Breast epithelium (tissue), 4 donors: ENCODE measurements around the gene HDAC4. TPM values are rescaled to one million over a fixed set of nuclear protein-coding genes. Genes with fewer than 3 reads are reported as not detected.

ENCODE experiments used
- DNase-seq, 2 donors: peaks; one replicate each; pipeline ENCODE4 v3.0.0-alpha.2; 2019; ENCODE audit warnings: low spot score in 2 of 2
- H3K27ac ChIP-seq, 2 donors: fragments of 200-600 bp; sonication (generic) in 1 of 2; one replicate each; pipeline ENCODE4 v1.5.1; 2016 to 2019; ENCODE audit warnings: mild to moderate bottlenecking in 1 of 2
- H3K27me3 ChIP-seq, 2 donors: fragments of 200-600 bp; sonication (generic) in 1 of 2; one replicate each; pipeline versions ENCODE4 v1.5.1 to v1.6.0; 2017 to 2019; ENCODE audit warnings: control low read depth in 1 of 2, mild to moderate bottlenecking in 1 of 2
- H3K36me3 ChIP-seq: fragments of 200-600 bp; one replicate; pipeline ENCODE4 v1.5.1; 2019
- H3K4me1 ChIP-seq, 2 donors: fragments of 200-600 bp; sonication (generic); one replicate each; pipeline ENCODE4 v1.5.1; 2016 to 2019; ENCODE audit warnings: control low read depth in 1 of 2
- H3K4me3 ChIP-seq, 3 donors: fragments of 200-600 bp; sonication (generic); 1 replicate in 2 of 3; 2 replicates in 1 of 3; pipeline ENCODE4 v1.5.1; 2016 to 2019; ENCODE audit warnings: mild to moderate bottlenecking in 3 of 3, moderate library complexity in 2 of 3
- H3K9me3 ChIP-seq, 2 donors: fragments of 200-600 bp; sonication (generic) in 1 of 2; one replicate each; pipeline ENCODE4 v1.5.1; 2016 to 2019; ENCODE audit warnings: control low read depth in 1 of 2
- CTCF ChIP-seq, 3 donors: fragments of 450-650 bp; IDR thresholded peaks; one replicate each; pipeline ENCODE4 v1.5.1; 2016 to 2017; ENCODE audit warnings: antibody characterized with exemption in 3 of 3, mild to moderate bottlenecking in 3 of 3, moderate library complexity in 3 of 3
- POLR2A ChIP-seq: fragments of 450-650 bp; IDR thresholded peaks from one replicate; pipeline ENCODE4 v1.6.1; 2016; ENCODE audit warnings: antibody characterized with exemption, mild to moderate bottlenecking, moderate library complexity
- POLR2AphosphoS5 ChIP-seq, 3 donors: sonication (generic); formaldehyde crosslinking; IDR thresholded peaks; one replicate each; pipeline ENCODE4 v1.6.1; 2017; ENCODE audit warnings: antibody characterized with exemption in 3 of 3
- intact Hi-C: fragments of 100-400 bp; cut with DNase I; formaldehyde crosslinking; loops from one replicate; pipeline ENCODE4 v1.15.1; 2023; ENCODE audit warnings: low total_unique reads
- total RNA-seq, 3 donors: library from RNA; depleted of rRNA; stranded (reverse); fragments of >200 nt; gene quantifications; one replicate each; pipeline ENCODE4 v1.1.0, GENCODE V29; 2016

Gene HDAC4
- total RNA-seq, 3 donors from 2014 or later, result 20.3 to 36.0 (median 32.8) TPM

- Histone ChIP-seq H3K9me3 (no peaks in the 10 kb centered on the region), H3K27me3 (no peaks in the 10 kb centered on the region), H3K36me3 (no peaks in the 10 kb centered on the region), H3K4me1 (no peaks in the 10 kb centered on the region), H3K4me3 (peak overlapping the region in 1 of 3 donors; percentile 10), H3K27ac (peak overlapping the region in 1 of 2 donors; percentile 35)
- TF ChIP-seq CTCF (IDR thresholded peaks at IDR 0.05), result no peak
- TF ChIP-seq POLR2AphosphoS5 (IDR thresholded peaks at IDR 0.05), result no peak
- TF ChIP-seq POLR2A, result no peak
- peak in 1 of 2 donors; percentile 31 for DNase-seq
- intact Hi-C loops, result no loop called here
Measured at GRCh38 chr2:239359196-239359912, 41.5 kb downstream of the HDAC4 start.

- H3K27ac ChIP-seq, result no peak overlapping the region
- TF ChIP-seq CTCF (IDR thresholded peaks at IDR 0.05), result no peak
- TF ChIP-seq POLR2A, result no peak
- TF ChIP-seq POLR2AphosphoS5 (IDR thresholded peaks at IDR 0.05), result no peak
Measured at GRCh38 chr2:239358062-239358754, 42.6 kb downstream of the HDAC4 start.

GRCh38 chr2:239355724-239356123, 45.1 kb downstream of the HDAC4 start:
- no peak for DNase-seq
- H3K4me3 ChIP-seq, result no peak overlapping the region
- H3K36me3 ChIP-seq, result peaks cover 6% of the 10 kb centered on the region
- H3K4me1 ChIP-seq, result no peaks in the 10 kb centered on the region
- H3K27ac ChIP-seq, result peak overlapping the region in 1 of 2 donors; percentile 22
- intact Hi-C loops, result no loop called here
- TF ChIP-seq POLR2AphosphoS5 (IDR thresholded peaks at IDR 0.05), result no peak
- no peaks in the 10 kb centered on the region for H3K27me3 ChIP-seq
- no peaks in the 10 kb centered on the region for H3K9me3 ChIP-seq

More at GRCh38 chr2:239358062-239358754, 42.6 kb downstream of the HDAC4 start:
- no peaks in the 10 kb centered on the region for H3K36me3 ChIP-seq
- intact Hi-C loops, result no loop called here
- no peaks in the 10 kb centered on the region for H3K4me1 ChIP-seq
- H3K9me3 ChIP-seq, result no peaks in the 10 kb centered on the region
- no peak overlapping the region for H3K4me3 ChIP-seq
- no peaks in the 10 kb centered on the region for H3K27me3 ChIP-seq
- DNase-seq, result no peak

- no peak for DNase-seq
- Histone ChIP-seq H3K27ac (no peak overlapping the region), H3K9me3 (no peaks in the 10 kb centered on the region), H3K4me3 (no peak overlapping the region), H3K27me3 (no peaks in the 10 kb centered on the region), H3K36me3 (peaks cover 6% of the 10 kb centered on the region), H3K4me1 (no peaks in the 10 kb centered on the region)
- intact Hi-C loops, result no loop called here
- no peak for TF ChIP-seq POLR2A
- TF ChIP-seq POLR2AphosphoS5 (IDR thresholded peaks at IDR 0.05), result no peak
- TF ChIP-seq CTCF (IDR thresholded peaks at IDR 0.05), result no peak
Measured at GRCh38 chr2:239355139-239355538, 45.7 kb downstream of the HDAC4 start.

GRCh38 chr2:239354791-239355136, 46.1 kb downstream of the HDAC4 start:
- H3K4me3 ChIP-seq, result no peak overlapping the region
- DNase-seq, result no peak
- peaks cover 6% of the 10 kb centered on the region for H3K36me3 ChIP-seq
- no peaks in the 10 kb centered on the region for H3K4me1 ChIP-seq
- intact Hi-C loops, result no loop called here
- H3K27ac ChIP-seq, result no peak overlapping the region
- TF ChIP-seq CTCF (IDR thresholded peaks at IDR 0.05) (no peak), POLR2A (no peak), POLR2AphosphoS5 (IDR thresholded peaks at IDR 0.05) (no peak)
- no peaks in the 10 kb centered on the region for H3K9me3 ChIP-seq
- no peaks in the 10 kb centered on the region for H3K27me3 ChIP-seq
